Gastrocnemius medialis (tissue), 4 donors: ENCODE data around the gene OR11A1. TPM values are rescaled to one million over a fixed set of nuclear protein-coding genes. Genes with fewer than 3 reads are reported as not detected.

Source experiments
- ATAC-seq, 2 donors: fragments of 150-250 bp; one replicate each; pipeline ENCODE4 v1.9.1; 2016
- DNase-seq, 2 donors: peaks; one replicate each; pipeline ENCODE4 v3.0.0-alpha.2; 2019
- H3K27ac ChIP-seq, 4 donors: fragments of 200-600 bp; sonication (generic); 1 replicate in 1 of 4; 2 replicates in 3 of 4; pipeline ENCODE4 v1.5.1; 2016 to 2018; ENCODE audit warnings: mild to moderate bottlenecking in 2 of 4, moderate library complexity in 1 of 4
- H3K27me3 ChIP-seq, 3 donors: fragments of 200-600 bp; sonication (generic) in 2 of 3; 1 replicate in 1 of 3; 2 replicates in 2 of 3; pipeline versions ENCODE4 v1.5.1 to v1.6.0; 2016 to 2019; ENCODE audit warnings: mild to moderate bottlenecking in 1 of 3, moderate library complexity in 1 of 3
- H3K36me3 ChIP-seq, 2 donors: fragments of 200-600 bp; sonication (generic) in 1 of 2; one replicate each; pipeline ENCODE4 v1.5.1; 2017 to 2018
- H3K4me1 ChIP-seq, 2 donors: fragments of 200-600 bp; sonication (generic) in 1 of 2; one replicate each; pipeline ENCODE4 v1.5.1; 2016 to 2017; ENCODE audit warnings: mild to moderate bottlenecking in 2 of 2
- H3K4me3 ChIP-seq, 4 donors: fragments of 200-600 bp; sonication (generic) in 3 of 4; 1 replicate in 1 of 4; 2 replicates in 3 of 4; pipeline ENCODE4 v1.5.1; 2016 to 2019; ENCODE audit warnings: mild to moderate bottlenecking in 2 of 4
- H3K9me3 ChIP-seq, 3 donors: fragments of 200-600 bp; sonication (generic) in 2 of 3; 1 replicate in 1 of 3; 2 replicates in 2 of 3; pipeline ENCODE4 v1.5.1; 2016 to 2019
- POLR2A ChIP-seq, 2 donors: fragments of 450-650 bp; IDR thresholded peaks; one replicate each; pipeline ENCODE4 v1.6.1; 2017; ENCODE audit warnings: antibody characterized with exemption in 2 of 2, mild to moderate bottlenecking in 2 of 2, moderate library complexity in 2 of 2
- in situ Hi-C, 4 donors: fragments of 200-750 bp; cut with MboI; loops; one replicate each; pipeline versions ENCODE4 v1.15.0 to v1.8.0; 2017; ENCODE audit warnings: low sequenced_read_pairs in 4 of 4
- intact Hi-C: fragments of 100-400 bp; cut with DNase I; formaldehyde crosslinking; loops from one replicate; pipeline ENCODE4 v1.15.1; 2023; ENCODE audit warnings: low total_unique reads
- total RNA-seq, 4 donors: library from RNA; depleted of rRNA; stranded (reverse); fragments of >200 nt; gene quantifications; one replicate each; pipeline versions ENCODE4 v1.1.0 to v1.2.3, GENCODE V29; 2016
- TF ChIP-seq, protein P1 (sequence below), 5 experiments: fragments of 450-650 bp in 3 of 5; fragments of 200-600 bp in 2 of 5; sonication (generic) in 2 of 5; IDR thresholded peaks in 4 of 5; conservative IDR thresholded peaks in 1 of 5; 1 replicate in 4 of 5; 2 replicates in 1 of 5; pipeline ENCODE4 v1.5.1; 2016 to 2019; ENCODE audit warnings: antibody characterized with exemption in 5 of 5, mild to moderate bottlenecking in 3 of 5, moderate library complexity in 3 of 5

The OR11A1 gene
- total RNA-seq, 4 donors from 2014 or later: not detected

DNA sequence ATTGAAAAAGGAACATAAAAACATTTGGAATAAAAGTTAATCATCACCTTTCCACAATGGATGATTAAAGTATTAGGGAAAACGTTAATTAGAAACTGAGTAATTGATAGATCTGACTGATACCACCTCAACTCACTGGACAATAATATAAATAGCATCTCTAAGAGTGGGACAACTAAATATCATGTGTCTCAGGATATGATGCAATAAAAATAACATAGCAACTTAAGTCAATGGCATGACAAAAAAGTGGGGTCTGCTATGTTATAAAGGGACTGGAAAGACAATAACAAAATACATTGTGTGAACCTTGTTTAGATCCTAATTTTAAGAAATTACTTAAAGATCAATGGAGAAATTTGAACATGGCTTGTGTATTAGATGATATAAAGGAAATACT is 31.8 kb downstream of the OR11A1 start:
- H3K9me3 ChIP-seq: no peaks in the 10 kb centered on the region
- H3K27me3 ChIP-seq: no peaks in the 10 kb centered on the region
- no peak overlapping the region for H3K27ac ChIP-seq
- no peaks in the 10 kb centered on the region for H3K4me1 ChIP-seq
- TF ChIP-seq, protein P1, sequence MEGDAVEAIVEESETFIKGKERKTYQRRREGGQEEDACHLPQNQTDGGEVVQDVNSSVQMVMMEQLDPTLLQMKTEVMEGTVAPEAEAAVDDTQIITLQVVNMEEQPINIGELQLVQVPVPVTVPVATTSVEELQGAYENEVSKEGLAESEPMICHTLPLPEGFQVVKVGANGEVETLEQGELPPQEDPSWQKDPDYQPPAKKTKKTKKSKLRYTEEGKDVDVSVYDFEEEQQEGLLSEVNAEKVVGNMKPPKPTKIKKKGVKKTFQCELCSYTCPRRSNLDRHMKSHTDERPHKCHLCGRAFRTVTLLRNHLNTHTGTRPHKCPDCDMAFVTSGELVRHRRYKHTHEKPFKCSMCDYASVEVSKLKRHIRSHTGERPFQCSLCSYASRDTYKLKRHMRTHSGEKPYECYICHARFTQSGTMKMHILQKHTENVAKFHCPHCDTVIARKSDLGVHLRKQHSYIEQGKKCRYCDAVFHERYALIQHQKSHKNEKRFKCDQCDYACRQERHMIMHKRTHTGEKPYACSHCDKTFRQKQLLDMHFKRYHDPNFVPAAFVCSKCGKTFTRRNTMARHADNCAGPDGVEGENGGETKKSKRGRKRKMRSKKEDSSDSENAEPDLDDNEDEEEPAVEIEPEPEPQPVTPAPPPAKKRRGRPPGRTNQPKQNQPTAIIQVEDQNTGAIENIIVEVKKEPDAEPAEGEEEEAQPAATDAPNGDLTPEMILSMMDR (IDR thresholded peaks at IDR 0.05 in 4 of 5, conservative IDR thresholded peaks at IDR 0.05 in 1 of 5): no peak
- no peak for TF ChIP-seq POLR2A (IDR thresholded peaks at IDR 0.05)
- intact Hi-C loops: no loop called here
- in situ Hi-C loops: no loop called here
- H3K36me3 ChIP-seq: no peaks in the 10 kb centered on the region
- DNase-seq (no peak), ATAC-seq (no peak)
- H3K4me3 ChIP-seq: no peak overlapping the region

DNA sequence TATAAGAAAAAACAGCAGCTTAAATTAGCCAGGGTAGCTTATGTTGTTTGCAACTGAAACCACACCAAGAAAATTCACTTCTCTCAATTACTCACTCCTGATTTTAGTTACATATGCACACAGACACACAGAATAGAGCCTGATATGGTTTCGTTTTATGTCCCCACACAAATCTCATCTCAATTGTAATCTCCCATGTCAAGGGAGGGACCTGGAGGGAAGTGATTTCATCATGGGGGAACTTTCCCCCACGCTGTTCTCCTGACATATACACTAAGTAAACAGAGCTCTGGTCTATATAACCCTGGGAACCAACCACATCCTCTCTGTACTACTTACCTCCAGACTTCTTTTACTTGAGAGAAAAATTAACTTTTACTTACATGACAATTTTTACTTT is 32.3 kb downstream of the OR11A1 start:
- in situ Hi-C loops: no loop called here
- Histone ChIP-seq H3K27ac (no peak overlapping the region), H3K36me3 (no peaks in the 10 kb centered on the region), H3K9me3 (no peaks in the 10 kb centered on the region), H3K4me1 (no peaks in the 10 kb centered on the region), H3K4me3 (no peak overlapping the region), H3K27me3 (no peaks in the 10 kb centered on the region)
- intact Hi-C loops: no loop called here
- no peak for ATAC-seq
- TF ChIP-seq, protein P1 (IDR thresholded peaks at IDR 0.05 in 4 of 5, conservative IDR thresholded peaks at IDR 0.05 in 1 of 5): no peak
- no peak for DNase-seq

DNA sequence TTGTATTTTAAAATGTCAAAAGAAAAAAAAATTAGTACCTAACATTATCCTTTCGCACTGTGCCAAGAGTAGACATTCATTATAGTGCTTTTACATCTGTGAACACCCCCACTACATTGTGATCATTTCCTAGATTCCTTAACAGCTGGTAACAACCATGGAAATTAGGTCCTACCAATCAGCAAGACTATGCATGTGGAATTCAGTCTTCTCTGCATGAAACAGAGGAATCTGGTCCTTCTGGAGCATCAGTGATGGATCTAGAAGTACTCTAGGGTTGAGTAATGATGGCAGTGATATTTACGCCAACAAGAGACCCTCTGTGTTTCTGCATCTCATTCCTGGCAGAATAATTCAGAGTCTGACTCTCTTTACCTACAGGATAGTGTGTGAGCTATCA is 32.7 kb downstream of the OR11A1 start:
- DNase-seq (no peak), ATAC-seq (no peak)
- Histone ChIP-seq H3K36me3 (no peaks in the 10 kb centered on the region), H3K4me3 (no peak overlapping the region), H3K27ac (no peak overlapping the region), H3K27me3 (no peaks in the 10 kb centered on the region), H3K9me3 (no peaks in the 10 kb centered on the region), H3K4me1 (no peaks in the 10 kb centered on the region)
- no peak for TF ChIP-seq POLR2A (IDR thresholded peaks at IDR 0.05)
- TF ChIP-seq, protein P1 (IDR thresholded peaks at IDR 0.05 in 4 of 5, conservative IDR thresholded peaks at IDR 0.05 in 1 of 5): no peak
- in situ Hi-C loops (no loop called here), intact Hi-C loops (no loop called here)

DNA sequence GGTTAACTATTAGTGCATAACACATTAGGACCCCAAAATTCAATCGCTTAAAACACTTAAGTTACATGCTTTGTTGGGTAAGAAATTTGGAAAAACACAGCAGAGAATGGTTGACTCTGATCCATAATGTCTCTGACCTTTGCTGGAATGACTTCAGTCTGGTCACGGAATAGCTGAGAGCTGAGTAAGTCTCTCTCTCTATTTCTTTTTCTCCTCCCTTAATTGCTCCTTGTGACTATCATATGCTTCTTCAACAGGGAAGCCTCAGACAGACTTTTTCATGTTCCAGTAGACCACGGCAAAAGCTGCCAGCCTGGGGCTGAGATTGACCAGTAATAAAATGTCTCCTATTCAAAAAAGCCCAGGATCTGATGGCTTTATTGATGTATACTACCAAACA is 37.4 kb downstream of the OR11A1 start:
- no peaks in the 10 kb centered on the region for H3K36me3 ChIP-seq
- ATAC-seq (no peak), DNase-seq (no peak)
- H3K4me3 ChIP-seq: no peak overlapping the region
- in situ Hi-C loops (no loop called here), intact Hi-C loops (no loop called here)
- H3K27me3 ChIP-seq: no peaks in the 10 kb centered on the region
- TF ChIP-seq POLR2A (IDR thresholded peaks at IDR 0.05): no peak
- TF ChIP-seq, protein P1 (IDR thresholded peaks at IDR 0.05 in 4 of 5, conservative IDR thresholded peaks at IDR 0.05 in 1 of 5): no peak
- no peaks in the 10 kb centered on the region for H3K9me3 ChIP-seq
- no peak overlapping the region for H3K27ac ChIP-seq
- no peaks in the 10 kb centered on the region for H3K4me1 ChIP-seq

DNA sequence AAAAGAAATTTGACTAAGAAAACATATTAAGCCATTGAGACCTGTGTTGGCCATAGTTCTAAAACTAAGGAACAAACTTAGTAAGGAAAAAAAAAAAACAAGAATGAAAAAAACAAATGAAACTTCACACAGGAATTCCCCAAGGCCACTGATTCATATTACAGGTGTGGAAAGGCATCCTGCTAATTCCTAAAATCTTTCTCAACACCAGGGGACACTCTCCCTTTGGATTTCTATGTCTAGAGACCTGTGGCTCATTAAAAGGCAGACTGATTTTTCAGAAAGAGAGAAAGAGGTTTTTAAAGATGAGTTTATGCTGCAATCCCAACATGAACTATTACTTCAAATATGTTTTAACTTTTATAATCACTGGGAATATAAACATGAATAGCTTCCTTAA is 42.3 kb downstream of the OR11A1 start, which contains the start of gene OR12D1:
OR12D1 (plus strand) TSS at position 341 of the 400 bp plus-strand sequence.
- no peak for ATAC-seq
- H3K36me3 ChIP-seq: no peaks in the 10 kb centered on the region
- in situ Hi-C loops: no loop called here
- DNase-seq: no peak
- H3K27me3 ChIP-seq: no peaks in the 10 kb centered on the region
- H3K4me1 ChIP-seq: no peaks in the 10 kb centered on the region
- H3K4me3 ChIP-seq: no peak within 1 kb of the TSS
- intact Hi-C loops: no loop called here
- no peaks in the 10 kb centered on the region for H3K9me3 ChIP-seq
- TF ChIP-seq, protein P1 (IDR thresholded peaks at IDR 0.05 in 4 of 5, conservative IDR thresholded peaks at IDR 0.05 in 1 of 5): no peak
- no peak for TF ChIP-seq POLR2A (IDR thresholded peaks at IDR 0.05)
- H3K27ac ChIP-seq: no peak within 1 kb of the TSS
